Activated CD4-positive, alpha-beta T cell treated with anti-CD3 and anti-CD28 coated beads, Interleukin-2, amount 10 ng/mL, durations not matched to agents 7 days and 5 days (primary cell): ENCODE measurements around the gene ATP2B1. TPM values are rescaled to one million over a fixed set of nuclear protein-coding genes. Genes with fewer than 3 reads are reported as not detected.
A peak's percentile ranks its signal among the peaks of the same experiment; 100 is the strongest.

ENCODE experiments used
- CTCF ChIA-PET: fragments of 350-600 bp; sonication (Branson Sonifier 250); formaldehyde crosslinking; loops from one replicate; lab custom pipeline; 2021; ENCODE audit warnings: antibody characterized with exemption; lab: Charles Lee
- POLR2A ChIA-PET: fragments of 350-600 bp; sonication (Branson Sonifier 250); formaldehyde crosslinking; loops from one replicate; lab custom pipeline; 2021; ENCODE audit warnings: antibody characterized with exemption; lab: Charles Lee
- DNase-seq: peaks from one replicate; pipeline ENCODE4 v3.0.0-alpha.2; 2020
- H3K27ac Mint-ChIP-seq: one replicate; pipeline ENCODE4 v1.8.0; 2021; ENCODE audit warnings: mild to moderate bottlenecking, moderate library complexity, mixed read lengths
- H3K27me3 Mint-ChIP-seq: one replicate; pipeline ENCODE4 v1.8.0; 2021; ENCODE audit warnings: mixed read lengths
- H3K36me3 Mint-ChIP-seq: one replicate; pipeline ENCODE4 v1.8.0; 2021; ENCODE audit warnings: low read depth, mixed read lengths
- H3K4me1 Mint-ChIP-seq: one replicate; pipeline ENCODE4 v1.8.0; 2021; ENCODE audit warnings: mixed read lengths
- H3K4me3 Mint-ChIP-seq: one replicate; pipeline ENCODE4 v1.8.0; 2021; ENCODE audit warnings: mild to moderate bottlenecking, moderate library complexity, mixed read lengths
- H3K9me3 Mint-ChIP-seq: one replicate; pipeline ENCODE4 v1.8.0; 2021; ENCODE audit warnings: mixed read lengths
- total RNA-seq, 2 experiments: library from RNA; stranded (reverse); gene quantifications; one replicate each; pipeline ENCODE4 v1.2.3, GENCODE V29; 2021

Gene ATP2B1
- total RNA-seq, 2 experiments from 2014 or later, result 24.2 to 26.6 TPM

DNA sequence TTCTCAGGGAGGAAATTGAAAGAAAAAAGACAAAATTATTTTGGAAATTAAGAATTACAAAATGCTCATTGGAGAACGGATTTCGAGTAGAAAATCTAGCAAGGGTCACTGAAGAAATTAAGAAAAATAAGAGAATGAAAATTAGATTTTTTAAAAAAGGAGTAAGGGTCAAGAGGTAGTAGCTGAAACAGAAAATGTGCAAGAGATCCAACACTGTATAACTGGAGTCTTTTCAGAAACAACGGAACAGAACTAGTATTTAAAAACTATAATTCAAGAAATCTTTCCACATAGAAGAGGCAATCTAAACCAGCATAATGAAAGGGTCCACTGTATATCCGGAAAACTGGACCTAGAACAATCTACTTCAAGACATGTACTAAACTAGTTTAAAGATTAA is 28.2 kb downstream of the ATP2B1 start:
- Mint-ChIP-seq H3K9me3 (peaks cover 35% of the 10 kb centered on the region), H3K4me1 (peaks cover 10% of the 10 kb centered on the region), H3K27me3 (no peaks in the 10 kb centered on the region), H3K4me3 (no peak overlapping the region), H3K36me3 (peaks cover 17% of the 10 kb centered on the region), H3K27ac (no peak overlapping the region)
- ChIA-PET CTCF (interaction anchor here (1.3 kb wide), 1 partner anchor 21 kb away, joined by 3 read pairs; no protein-coding TSS in a partner anchor), POLR2A (no interaction called here)
- no peak for DNase-seq

DNA sequence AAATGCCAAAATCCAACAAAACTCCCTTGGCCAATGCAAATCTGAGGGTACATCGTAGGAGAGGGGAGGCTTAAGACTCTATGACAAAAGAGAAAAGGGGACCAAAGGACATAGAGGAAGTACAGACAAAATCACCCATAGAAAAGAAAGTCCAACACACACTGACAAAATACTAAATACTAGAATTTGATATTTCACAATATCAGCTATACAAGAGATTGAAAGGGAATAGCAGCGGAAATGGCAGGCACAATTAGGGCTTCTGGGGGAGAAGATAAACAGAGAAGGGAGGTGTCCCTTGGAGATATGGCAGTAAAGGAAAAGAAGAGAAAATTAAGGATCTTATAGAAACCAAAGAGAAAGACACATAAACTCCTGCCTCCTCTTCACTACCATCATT is 29.0 kb downstream of the ATP2B1 start:
- no peak overlapping the region for H3K27ac Mint-ChIP-seq
- no peaks in the 10 kb centered on the region for H3K27me3 Mint-ChIP-seq
- ChIA-PET POLR2A (no interaction called here), CTCF (interaction anchor here (1.0 kb wide), 1 partner anchor 67 kb away, joined by 5 read pairs; no protein-coding TSS in a partner anchor)
- H3K9me3 Mint-ChIP-seq, result peaks cover 35% of the 10 kb centered on the region
- H3K36me3 Mint-ChIP-seq, result peaks cover 17% of the 10 kb centered on the region
- no peak for DNase-seq
- H3K4me1 Mint-ChIP-seq, result peaks cover 10% of the 10 kb centered on the region
- no peak overlapping the region for H3K4me3 Mint-ChIP-seq

DNA sequence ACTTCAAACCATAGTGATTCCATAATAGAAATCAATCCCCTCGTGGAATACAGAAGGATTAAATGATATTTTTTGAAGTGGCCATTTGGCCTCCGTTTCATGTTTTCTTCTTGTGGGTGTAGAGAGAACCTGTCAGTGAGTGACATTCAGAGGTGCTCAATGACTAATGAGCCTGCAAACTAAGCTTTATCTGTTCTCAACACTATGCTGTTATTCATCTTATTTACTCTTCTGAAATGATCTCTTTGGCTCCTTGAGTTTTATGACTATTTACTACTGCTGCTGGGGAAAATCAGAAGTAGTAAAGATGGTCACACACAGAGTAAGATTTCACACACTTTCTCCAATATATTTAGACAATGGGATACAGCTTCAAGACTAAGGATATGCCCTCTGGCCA is 30.4 kb downstream of the ATP2B1 start:
- DNase-seq, result no peak
- CTCF ChIA-PET, result interaction anchor here (1.3 kb wide), 1 partner anchor 30 kb away, joined by 3 read pairs; the partner anchor contains the start of gene ATP2B1
- Mint-ChIP-seq H3K4me3 (no peak overlapping the region), H3K27ac (no peak overlapping the region), H3K4me1 (peaks cover 10% of the 10 kb centered on the region), H3K36me3 (peaks cover 17% of the 10 kb centered on the region), H3K27me3 (no peaks in the 10 kb centered on the region), H3K9me3 (peaks cover 32% of the 10 kb centered on the region)
- POLR2A ChIA-PET, result no interaction called here

DNA sequence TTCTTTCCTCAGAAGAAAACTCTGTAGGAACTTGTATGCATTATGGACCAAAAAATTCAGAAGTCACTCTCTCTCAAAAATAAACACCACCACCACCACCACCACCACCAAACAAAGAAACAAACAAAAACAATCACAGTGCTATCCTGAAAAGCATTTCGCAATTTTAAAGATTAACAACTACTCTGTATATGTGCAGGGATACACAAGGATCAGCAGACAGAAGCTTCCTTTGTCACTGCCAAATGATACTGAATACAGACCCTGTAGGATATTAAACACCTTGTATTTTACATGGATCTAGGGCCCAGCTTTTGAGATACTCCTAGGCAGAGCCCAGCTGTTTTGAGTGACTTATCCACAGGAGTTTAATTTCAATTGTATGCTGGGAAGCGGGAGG is 31.7 kb downstream of the ATP2B1 start:
- no peak for DNase-seq
- no peaks in the 10 kb centered on the region for H3K27me3 Mint-ChIP-seq
- POLR2A ChIA-PET, result no interaction called here
- peaks cover 17% of the 10 kb centered on the region for H3K36me3 Mint-ChIP-seq
- H3K4me3 Mint-ChIP-seq, result no peak overlapping the region
- CTCF ChIA-PET, result interaction anchor here (1.3 kb wide), 1 partner anchor 31 kb away, joined by 3 read pairs; the partner anchor contains the start of gene ATP2B1
- peaks cover 20% of the 10 kb centered on the region for H3K9me3 Mint-ChIP-seq
- peaks cover 20% of the 10 kb centered on the region for H3K4me1 Mint-ChIP-seq
- H3K27ac Mint-ChIP-seq, result no peak overlapping the region

DNA sequence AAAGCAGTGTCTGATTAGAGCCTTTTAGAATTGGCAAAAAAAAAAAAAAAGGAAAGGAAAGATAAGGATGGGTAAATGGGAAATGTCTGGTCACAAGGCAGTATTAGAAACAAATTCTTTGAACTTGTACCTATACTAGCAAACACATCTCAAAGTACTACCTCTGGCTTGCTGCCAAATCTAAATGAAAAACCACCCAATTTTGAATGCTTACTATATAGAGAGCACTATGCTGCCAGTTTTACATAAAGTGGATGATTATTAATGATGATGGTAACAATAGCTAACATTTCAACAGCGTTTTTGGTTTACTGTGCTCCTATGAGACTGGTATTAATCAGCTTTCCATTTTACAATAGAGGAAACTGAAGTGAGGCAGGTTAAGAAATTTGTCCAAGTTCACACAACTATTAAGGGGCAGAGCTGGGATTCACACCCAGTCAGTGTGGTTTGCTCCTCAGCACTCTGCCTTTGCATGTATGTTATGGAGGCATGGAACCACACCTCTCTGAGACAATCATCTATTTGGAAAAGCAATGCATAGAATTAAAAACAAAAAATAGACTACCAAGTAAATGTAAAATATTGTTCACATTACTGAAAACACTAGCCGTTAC is 34.2 kb downstream of the ATP2B1 start:
- DNase-seq, result no peak
- H3K9me3 Mint-ChIP-seq, result peaks cover 2% of the 10 kb centered on the region
- H3K36me3 Mint-ChIP-seq, result peaks cover 4% of the 10 kb centered on the region
- H3K27ac Mint-ChIP-seq, result no peak overlapping the region
- no peaks in the 10 kb centered on the region for H3K27me3 Mint-ChIP-seq
- CTCF ChIA-PET, result interaction anchor here (1.2 kb wide), 1 partner anchor 10 kb away, joined by 3 read pairs; no protein-coding TSS in a partner anchor
- H3K4me1 Mint-ChIP-seq, result peaks cover 27% of the 10 kb centered on the region
- POLR2A ChIA-PET, result no interaction called here
- no peak overlapping the region for H3K4me3 Mint-ChIP-seq

DNA sequence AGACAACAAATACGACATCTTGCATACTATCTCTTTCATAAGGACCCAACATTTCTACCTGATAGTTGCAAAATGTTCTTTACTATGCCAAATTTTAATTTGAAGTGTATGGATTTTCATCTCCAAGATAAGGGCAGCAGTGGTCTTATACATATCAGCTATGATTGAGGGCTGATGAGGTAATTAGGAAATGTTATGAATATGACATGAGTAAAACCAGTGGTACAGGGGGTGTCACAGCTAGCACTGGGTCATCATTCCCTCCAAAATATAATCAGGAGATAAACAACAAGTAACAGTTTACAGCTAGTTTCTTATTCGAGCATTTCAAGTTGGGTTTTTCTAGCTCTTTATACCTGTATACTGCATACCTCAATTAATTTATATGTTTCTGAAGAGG is 35.0 kb downstream of the ATP2B1 start:
- DNase-seq, result no peak
- ChIA-PET CTCF (interaction anchor here (0.5 to 0.9 kb wide), 3 partner anchors 163 to 615 kb away, joined by 3 read pairs; no protein-coding TSS in a partner anchor), POLR2A (no interaction called here)
- peaks cover 4% of the 10 kb centered on the region for H3K36me3 Mint-ChIP-seq
- H3K4me3 Mint-ChIP-seq, result no peak overlapping the region
- H3K4me1 Mint-ChIP-seq, result peaks cover 29% of the 10 kb centered on the region
- H3K27me3 Mint-ChIP-seq, result no peaks in the 10 kb centered on the region
- H3K9me3 Mint-ChIP-seq, result no peaks in the 10 kb centered on the region
- no peak overlapping the region for H3K27ac Mint-ChIP-seq

DNA sequence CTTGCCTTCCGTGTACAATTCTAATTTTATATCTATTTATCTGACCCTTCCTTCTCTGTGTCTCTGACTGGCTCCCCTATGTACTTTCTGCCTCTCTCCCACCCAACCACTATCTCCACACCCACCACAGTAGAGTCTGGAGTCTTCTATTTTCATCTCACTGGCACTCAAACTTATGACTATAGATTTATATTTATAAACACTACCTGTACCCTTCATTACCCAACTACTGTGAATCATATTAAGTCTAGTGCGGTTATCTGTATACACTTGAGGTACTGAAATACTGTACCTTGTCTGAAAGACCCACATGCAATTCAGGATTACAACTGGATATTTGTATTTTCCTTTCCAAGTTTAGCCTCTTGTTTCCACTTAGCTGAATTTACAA is 36.1 kb downstream of the ATP2B1 start:
- Mint-ChIP-seq H3K27ac (peak overlapping the region; percentile 2), H3K27me3 (no peaks in the 10 kb centered on the region), H3K36me3 (peaks cover 1% of the 10 kb centered on the region), H3K4me3 (no peak overlapping the region), H3K4me1 (peaks cover 24% of the 10 kb centered on the region), H3K9me3 (peaks cover 2% of the 10 kb centered on the region)
- CTCF ChIA-PET, result interaction anchor here (0.6 kb wide), 1 partner anchor 14 kb away, joined by 4 read pairs; no protein-coding TSS in a partner anchor
- no peak for DNase-seq
- POLR2A ChIA-PET, result no interaction called here

DNA sequence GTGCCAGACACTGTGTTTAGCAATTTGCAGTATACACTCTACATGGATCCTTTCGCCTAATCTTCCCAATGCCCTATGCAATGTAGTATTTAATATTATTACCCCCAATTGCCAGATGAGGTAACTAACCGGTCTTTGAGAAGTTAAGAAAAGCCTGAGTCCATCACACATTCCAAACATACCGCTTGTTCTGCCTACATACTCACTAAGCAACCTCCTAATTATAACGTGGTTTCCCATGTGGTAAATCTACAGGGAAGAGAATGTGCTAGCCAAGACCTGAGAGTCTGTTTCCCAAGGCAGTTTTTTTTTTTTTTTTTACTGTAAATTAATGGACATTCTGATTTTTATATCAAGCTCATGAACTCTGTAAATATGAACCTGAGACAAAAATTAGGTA is 37.2 kb downstream of the ATP2B1 start:
- peaks cover 24% of the 10 kb centered on the region for H3K4me1 Mint-ChIP-seq
- H3K36me3 Mint-ChIP-seq, result peaks cover 8% of the 10 kb centered on the region
- H3K4me3 Mint-ChIP-seq, result no peak overlapping the region
- H3K27me3 Mint-ChIP-seq, result no peaks in the 10 kb centered on the region
- CTCF ChIA-PET, result no interaction called here
- H3K9me3 Mint-ChIP-seq, result peaks cover 2% of the 10 kb centered on the region
- POLR2A ChIA-PET, result no interaction called here
- H3K27ac Mint-ChIP-seq, result no peak overlapping the region
- no peak for DNase-seq

DNA sequence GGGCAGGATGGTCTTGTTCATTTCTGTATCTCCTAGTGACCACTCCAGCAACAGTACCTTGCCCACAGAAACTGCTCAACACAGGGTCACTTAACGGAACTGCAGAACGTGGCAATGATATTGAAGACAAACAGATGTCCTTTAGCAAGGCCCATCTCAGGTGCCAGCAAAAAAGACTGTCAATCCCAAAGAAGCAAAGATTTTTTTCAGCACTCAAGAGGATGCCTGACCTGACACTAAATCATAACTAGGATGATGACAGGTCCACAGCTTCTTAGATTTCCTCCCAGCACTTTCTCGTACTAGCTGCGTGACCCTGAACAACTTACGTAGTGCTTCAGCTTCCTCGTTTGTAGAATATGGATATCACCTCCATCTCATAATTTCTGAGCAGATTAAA is 39.4 kb downstream of the ATP2B1 start:
- ChIA-PET POLR2A (no interaction called here), CTCF (interaction anchor here (0.6 to 1.1 kb wide), 3 partner anchors 14 to 280 kb away, joined by 3 to 8 read pairs (median 3); no protein-coding TSS in a partner anchor)
- Mint-ChIP-seq H3K4me3 (no peak overlapping the region), H3K9me3 (peaks cover 2% of the 10 kb centered on the region), H3K36me3 (peaks cover 8% of the 10 kb centered on the region), H3K4me1 (peaks cover 31% of the 10 kb centered on the region), H3K27me3 (no peaks in the 10 kb centered on the region), H3K27ac (no peak overlapping the region)
- no peak for DNase-seq

DNA sequence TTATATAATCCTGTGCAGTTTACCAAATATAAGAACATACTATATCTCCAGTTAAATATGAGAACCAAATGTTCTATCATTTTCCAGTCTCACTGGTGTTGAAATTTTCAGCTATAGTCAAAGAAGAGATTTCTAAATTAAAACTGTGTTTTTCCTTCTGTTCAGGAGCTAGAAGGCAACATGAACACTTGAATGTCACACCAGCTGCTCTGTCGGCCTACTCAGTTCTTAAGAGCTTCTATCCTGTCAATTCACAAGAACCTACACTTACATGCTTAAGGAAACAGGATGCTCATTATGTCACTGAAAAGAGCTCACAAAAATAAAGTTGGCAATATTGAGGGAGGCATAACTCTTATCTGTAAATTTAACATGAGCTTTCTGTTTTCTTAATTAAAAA is 43.1 kb downstream of the ATP2B1 start:
- H3K27me3 Mint-ChIP-seq, result no peaks in the 10 kb centered on the region
- H3K4me3 Mint-ChIP-seq, result no peak overlapping the region
- CTCF ChIA-PET, result interaction anchor here (1.3 kb wide), 1 partner anchor 10 kb away, joined by 3 read pairs; no protein-coding TSS in a partner anchor
- DNase-seq, result no peak
- peaks cover 2% of the 10 kb centered on the region for H3K9me3 Mint-ChIP-seq
- POLR2A ChIA-PET, result interaction anchor here (0.5 to 0.8 kb wide), 2 partner anchors 67 to 414 kb away, joined by 3 to 7 read pairs; no protein-coding TSS in a partner anchor
- peaks cover 8% of the 10 kb centered on the region for H3K36me3 Mint-ChIP-seq
- H3K4me1 Mint-ChIP-seq, result peaks cover 35% of the 10 kb centered on the region
- H3K27ac Mint-ChIP-seq, result no peak overlapping the region

DNA sequence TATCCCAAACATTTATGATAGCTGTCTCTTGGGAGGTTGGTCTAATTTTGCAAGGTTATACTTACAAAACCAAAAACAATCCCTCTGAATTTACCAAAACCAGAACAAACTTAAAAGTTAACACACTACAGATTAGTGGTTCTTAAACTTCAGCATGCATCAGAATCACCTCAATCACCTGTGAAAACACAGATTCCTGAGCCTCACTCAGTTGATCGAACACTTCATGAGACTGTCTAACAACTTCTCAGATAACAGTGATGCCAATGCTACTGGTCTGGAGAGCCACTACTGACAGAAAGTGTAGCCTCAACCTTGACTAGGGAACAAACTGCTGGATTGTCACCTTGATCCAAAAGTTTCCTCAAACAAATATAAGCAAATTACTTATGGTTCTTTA is 44.2 kb downstream of the ATP2B1 start:
- Mint-ChIP-seq H3K4me3 (no peak overlapping the region), H3K4me1 (peaks cover 35% of the 10 kb centered on the region), H3K27me3 (no peaks in the 10 kb centered on the region), H3K9me3 (peaks cover 2% of the 10 kb centered on the region), H3K27ac (no peak overlapping the region), H3K36me3 (peaks cover 8% of the 10 kb centered on the region)
- POLR2A ChIA-PET, result no interaction called here
- CTCF ChIA-PET, result interaction anchor here (0.8 kb wide), 1 partner anchor 98 kb away, joined by 3 read pairs; no protein-coding TSS in a partner anchor
- no peak for DNase-seq

DNA sequence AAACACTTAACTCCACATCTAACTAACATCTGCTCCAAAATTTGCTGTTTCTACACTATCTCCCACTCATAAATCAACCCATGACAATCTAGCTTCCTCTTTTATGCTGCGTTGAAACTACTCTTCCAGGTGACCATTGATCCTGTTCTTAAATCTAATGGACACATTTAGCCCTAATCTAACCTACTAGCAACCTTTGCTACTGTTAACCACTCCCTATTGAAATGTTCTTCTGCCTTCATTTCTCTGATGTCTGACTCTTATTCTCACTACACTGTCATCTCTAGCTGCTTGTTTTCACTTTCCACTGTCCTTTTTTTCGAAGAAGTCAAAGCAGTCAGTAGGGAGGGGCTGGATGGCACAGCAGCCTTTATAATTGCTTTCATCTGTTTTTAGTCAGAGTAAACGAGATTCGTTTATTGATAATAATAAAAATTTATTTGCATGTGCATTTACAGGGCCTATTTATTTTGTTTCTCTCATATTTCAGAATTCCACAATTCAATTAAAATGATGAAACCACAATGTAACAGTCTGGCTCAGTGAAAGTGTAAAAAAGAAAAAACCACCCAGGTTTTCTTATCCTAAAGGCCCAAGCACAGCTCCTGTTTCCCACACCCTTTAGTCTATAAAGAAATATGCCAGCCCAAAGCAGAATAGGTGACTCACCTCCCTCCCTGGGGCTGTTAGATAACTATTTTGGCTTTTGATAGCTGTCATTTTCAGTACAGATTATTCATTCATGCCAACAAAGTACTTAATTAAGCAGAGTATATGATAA is 44.9 kb downstream of the ATP2B1 start:
- Mint-ChIP-seq H3K4me1 (peaks cover 33% of the 10 kb centered on the region), H3K9me3 (peaks cover 2% of the 10 kb centered on the region), H3K27ac (peak overlapping the region; percentile 10), H3K4me3 (peak overlapping the region; percentile 0), H3K27me3 (no peaks in the 10 kb centered on the region), H3K36me3 (peaks cover 7% of the 10 kb centered on the region)
- ChIA-PET POLR2A (no interaction called here), CTCF (interaction anchor here (0.8 to 1.0 kb wide), 2 partner anchors 97 to 128 kb away, joined by 3 read pairs; no protein-coding TSS in a partner anchor)
- no peak for DNase-seq

DNA sequence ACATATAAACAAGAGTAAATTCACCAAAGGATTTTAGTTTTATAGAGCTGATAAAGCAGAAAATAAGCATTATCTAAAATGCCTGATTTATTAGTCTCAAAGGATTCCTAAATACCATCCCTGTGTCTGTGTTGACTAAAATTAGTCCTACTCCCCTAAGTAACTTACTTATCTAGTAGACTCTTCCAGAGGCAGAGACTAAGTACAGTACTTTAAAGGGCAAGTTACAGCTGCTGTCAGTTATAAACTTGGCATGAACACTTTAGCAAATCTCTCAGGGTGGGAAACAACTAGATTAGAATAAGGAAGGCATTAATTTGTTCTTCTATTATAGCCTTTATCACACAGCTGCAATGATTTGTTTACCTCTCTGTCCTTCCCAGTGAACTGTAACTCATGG is 46.0 kb downstream of the ATP2B1 start:
- ChIA-PET CTCF (no interaction called here), POLR2A (no interaction called here)
- Mint-ChIP-seq H3K9me3 (no peaks in the 10 kb centered on the region), H3K36me3 (peaks cover 7% of the 10 kb centered on the region), H3K27me3 (no peaks in the 10 kb centered on the region), H3K27ac (no peak overlapping the region), H3K4me3 (no peak overlapping the region), H3K4me1 (peaks cover 33% of the 10 kb centered on the region)
- no peak for DNase-seq
